CD4-positive, alpha-beta T cell treated with Interleukin-21 for 1 hour (primary cell): ENCODE results near the gene IWS1.
"Not testable (repeated sequence)": the region's sequence is repeated elsewhere in the genome, so short reads cannot be mapped to it uniquely, and the experiment has no call there.

Source experiments
- DNase-seq: peaks from one replicate; pipeline ENCODE4 v3.0.0-alpha.2; 2020

Gene IWS1

GRCh38 chr2:127560201-127560930 lies 34.1 kb upstream of the IWS1 start:
- DNase-seq, result no peak

GRCh38 chr2:127559454-127559853 lies 33.2 kb upstream of the IWS1 start:
- no peak for DNase-seq

GRCh38 chr2:127558911-127559310 lies 32.6 kb upstream of the IWS1 start:
- DNase-seq, result no peak

- DNase-seq, result no peak
Observed at GRCh38 chr2:127552846-127553245, 26.6 kb upstream of the IWS1 start.

GRCh38 chr2:127552336-127552735 lies 26.0 kb upstream of the IWS1 start:
- no peak for DNase-seq

GRCh38 chr2:127551221-127551930 lies 25.1 kb upstream of the IWS1 start:
- no peak for DNase-seq

- DNase-seq, result no peak
Observed at GRCh38 chr2:127546797-127547196, 20.5 kb upstream of the IWS1 start.

GRCh38 chr2:127545796-127546195 lies 19.5 kb upstream of the IWS1 start:
- DNase-seq, result no peak

GRCh38 chr2:127545189-127545588 lies 18.9 kb upstream of the IWS1 start:
- DNase-seq, result no peak

- DNase-seq, result not testable (repeated sequence)
Observed at GRCh38 chr2:127543013-127543501, 16.8 kb upstream of the IWS1 start.

- DNase-seq, result no peak
Observed at GRCh38 chr2:127542231-127542630, 15.9 kb upstream of the IWS1 start.

GRCh38 chr2:127541809-127542208 lies 15.5 kb upstream of the IWS1 start:
- DNase-seq, result no peak

- DNase-seq, result no peak
Observed at GRCh38 chr2:127537644-127538043, 11.4 kb upstream of the IWS1 start.

GRCh38 chr2:127536707-127537541 lies 10.6 kb upstream of the IWS1 start:
- DNase-seq, result no peak

- DNase-seq, result no peak
Observed at GRCh38 chr2:127535918-127536317, 9.6 kb upstream of the IWS1 start.

GRCh38 chr2:127535422-127535901 lies 9.2 kb upstream of the IWS1 start, which contains the start of gene MYO7B:
Gene MYO7B, plus strand, starts transcription at chr2:127535683. Its CDS starts 24,040 bp downstream, at chr2:127559723.
- DNase-seq, result no peak

GRCh38 chr2:127532296-127532695 lies 6.0 kb upstream of the IWS1 start:
- DNase-seq, result no peak

GRCh38 chr2:127531221-127531648 lies 4.9 kb upstream of the IWS1 start:
- no peak for DNase-seq

GRCh38 chr2:127530245-127531140 lies 4.2 kb upstream of the IWS1 start:
- DNase-seq, result no peak

GRCh38 chr2:127529416-127529815 lies 3.1 kb upstream of the IWS1 start:
- DNase-seq, result not testable (repeated sequence)

- DNase-seq, result no peak
Observed at GRCh38 chr2:127528487-127528886, 2.2 kb upstream of the IWS1 start.
